Effector memory CD8-positive, alpha-beta T cell (primary cell): ENCODE measurements around the gene CD96.

Experiments
- ATAC-seq: fragments of 150-1000 bp; cut with Tn5 transposase; replicated peaks from 2 replicates; pipeline ENCODE4 v1.10.0; 2021; ENCODE audit warnings: mild to moderate bottlenecking, moderate library complexity
- DNase-seq, 3 experiments: peaks; one replicate each; pipeline ENCODE4 v3.0.0; 2021
- H3K27ac Mint-ChIP-seq, 2 donors: one replicate each; pipeline ENCODE4 v1.8.0; 2022; ENCODE audit warnings: mild to moderate bottlenecking in 2 of 2, mixed read lengths in 2 of 2, moderate library complexity in 2 of 2
- H3K27me3 Mint-ChIP-seq, 2 donors: one replicate each; pipeline ENCODE4 v1.8.0; 2022; ENCODE audit warnings: mixed read lengths in 2 of 2
- H3K36me3 Mint-ChIP-seq: one replicate; pipeline ENCODE4 v1.8.0; 2022; ENCODE audit warnings: mild to moderate bottlenecking, moderate library complexity, mixed read lengths; ENCODE audit not compliant: insufficient read depth
- H3K4me1 Mint-ChIP-seq, 2 donors: one replicate each; pipeline ENCODE4 v1.8.0; 2022; ENCODE audit warnings: low read depth in 2 of 2, mixed read lengths in 2 of 2
- H3K4me3 Mint-ChIP-seq, 2 donors: one replicate each; pipeline ENCODE4 v1.8.0; 2022; ENCODE audit warnings: mild to moderate bottlenecking in 2 of 2, mixed read lengths in 2 of 2, moderate library complexity in 2 of 2
- H3K9me3 Mint-ChIP-seq, 2 donors: one replicate each; pipeline ENCODE4 v1.8.0; 2022; ENCODE audit warnings: mixed read lengths in 2 of 2

CD96 gene

DNA sequence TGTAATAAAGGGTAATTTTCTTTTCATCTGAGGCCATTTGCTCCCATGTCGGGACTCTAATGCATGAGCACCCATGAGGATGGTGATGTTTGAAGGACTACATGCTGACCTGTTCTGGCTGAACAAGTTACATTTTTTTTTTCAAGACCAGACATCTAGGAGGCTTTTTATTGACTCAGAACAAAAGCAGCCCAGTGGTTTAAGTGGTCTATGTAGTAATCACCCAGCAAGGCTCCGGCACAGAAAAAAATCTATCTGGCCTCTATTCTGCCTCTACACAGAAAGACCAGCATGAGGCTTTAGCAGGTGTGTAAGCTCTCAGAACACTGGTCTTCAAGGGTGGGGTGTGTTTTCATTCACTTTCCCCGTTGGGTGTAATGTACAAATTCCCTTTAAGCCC lies 148.2 kb downstream of the CD96 start:
- peaks cover 31 to 53% of the 10 kb centered on the region in 2 donors for H3K4me1 Mint-ChIP-seq
- no peaks in the 10 kb centered on the region for H3K27me3 Mint-ChIP-seq
- no peak overlapping the region for H3K4me3 Mint-ChIP-seq
- DNase-seq (no peak), ATAC-seq (peak; percentile 51)
- peak overlapping the region; percentile 21 to 84 for H3K27ac Mint-ChIP-seq
- H3K36me3 Mint-ChIP-seq, result no peaks in the 10 kb centered on the region
- no peaks in the 10 kb centered on the region for H3K9me3 Mint-ChIP-seq

DNA sequence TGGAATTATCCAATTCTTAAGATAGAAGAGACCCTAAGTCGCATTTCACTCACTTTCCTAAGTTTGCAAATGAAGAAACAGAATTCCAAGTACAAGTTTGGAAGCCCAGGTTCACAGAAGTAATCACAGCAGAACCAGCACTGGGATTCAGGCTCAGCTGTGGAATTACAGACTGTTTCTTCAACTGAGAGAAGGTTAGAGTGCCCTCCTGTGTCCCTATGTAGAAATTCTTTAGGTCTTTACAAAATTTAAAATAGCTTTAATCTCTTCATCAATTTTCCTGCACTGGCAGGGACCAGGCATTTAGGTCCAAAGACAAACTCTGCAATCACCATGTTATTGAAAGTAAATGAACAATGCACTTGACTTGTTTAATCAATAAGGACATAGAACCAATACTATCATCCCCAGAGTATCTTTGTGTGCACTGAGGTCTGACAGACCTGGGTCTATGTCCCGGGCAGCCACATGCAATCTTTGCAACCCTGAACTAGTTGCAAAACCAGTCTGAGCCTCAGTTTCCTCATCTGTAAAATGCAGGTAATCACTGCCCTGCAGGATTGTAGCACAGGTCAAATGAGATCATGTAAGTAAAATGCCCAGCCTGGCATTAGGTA lies 149.4 kb downstream of the CD96 start:
- H3K4me1 Mint-ChIP-seq, result peaks cover 34 to 54% of the 10 kb centered on the region in 2 donors
- no peaks in the 10 kb centered on the region for H3K36me3 Mint-ChIP-seq
- no peaks in the 10 kb centered on the region for H3K27me3 Mint-ChIP-seq
- DNase-seq (no peak), ATAC-seq (peak; percentile 49)
- no peak overlapping the region for H3K4me3 Mint-ChIP-seq
- H3K27ac Mint-ChIP-seq, result peak overlapping the region in 1 of 2 donors; percentile 84
- no peaks in the 10 kb centered on the region for H3K9me3 Mint-ChIP-seq

- Mint-ChIP-seq H3K27me3 (no peaks in the 10 kb centered on the region), H3K4me1 (peaks cover 31 to 43% of the 10 kb centered on the region in 2 donors), H3K4me3 (peak overlapping the region in 1 of 2 donors; percentile 28), H3K9me3 (no peaks in the 10 kb centered on the region), H3K36me3 (no peaks in the 10 kb centered on the region), H3K27ac (peak overlapping the region; percentile 57 to 86)
- no peak for DNase-seq
- no peak for ATAC-seq
Measured at GRCh38 chr3:111692593-111693552, 150.9 kb downstream of the CD96 start.

- H3K4me1 Mint-ChIP-seq, result peaks cover 33 to 45% of the 10 kb centered on the region in 2 donors
- H3K4me3 Mint-ChIP-seq, result peak overlapping the region in 1 of 2 donors; percentile 2
- no peaks in the 10 kb centered on the region for H3K36me3 Mint-ChIP-seq
- DNase-seq (no peak), ATAC-seq (no peak)
- no peaks in the 10 kb centered on the region for H3K27me3 Mint-ChIP-seq
- no peaks in the 10 kb centered on the region for H3K9me3 Mint-ChIP-seq
- H3K27ac Mint-ChIP-seq, result peak overlapping the region; percentile 57 to 86
Measured at GRCh38 chr3:111694471-111694870, 152.5 kb downstream of the CD96 start.

- Mint-ChIP-seq H3K4me3 (no peak overlapping the region), H3K27ac (peak overlapping the region; percentile 44 to 76), H3K36me3 (no peaks in the 10 kb centered on the region), H3K9me3 (no peaks in the 10 kb centered on the region), H3K27me3 (no peaks in the 10 kb centered on the region), H3K4me1 (peaks cover 38 to 47% of the 10 kb centered on the region in 2 donors)
- DNase-seq, result no peak
- peak; percentile 61 for ATAC-seq
Measured at GRCh38 chr3:111695636-111696117, 153.7 kb downstream of the CD96 start.

- no peak for DNase-seq
- H3K36me3 Mint-ChIP-seq, result no peaks in the 10 kb centered on the region
- H3K4me1 Mint-ChIP-seq, result peaks cover 22 to 42% of the 10 kb centered on the region in 2 donors
- H3K27me3 Mint-ChIP-seq, result no peaks in the 10 kb centered on the region
- peak overlapping the region in 1 of 2 donors; percentile 28 for H3K4me3 Mint-ChIP-seq
- no peak for ATAC-seq
- H3K27ac Mint-ChIP-seq, result no peak overlapping the region
- H3K9me3 Mint-ChIP-seq, result no peaks in the 10 kb centered on the region
Measured at GRCh38 chr3:111700054-111700453, 158.1 kb downstream of the CD96 start.

- Mint-ChIP-seq H3K9me3 (no peaks in the 10 kb centered on the region), H3K36me3 (no peaks in the 10 kb centered on the region), H3K4me3 (no peak overlapping the region), H3K27me3 (no peaks in the 10 kb centered on the region), H3K27ac (no peak overlapping the region), H3K4me1 (peaks cover 22 to 49% of the 10 kb centered on the region in 2 donors)
- ATAC-seq, result no peak
- DNase-seq, result no peak
Measured at GRCh38 chr3:111701292-111701906, 159.4 kb downstream of the CD96 start.
